ENCODE results near the gene AP1AR.

DNA sequence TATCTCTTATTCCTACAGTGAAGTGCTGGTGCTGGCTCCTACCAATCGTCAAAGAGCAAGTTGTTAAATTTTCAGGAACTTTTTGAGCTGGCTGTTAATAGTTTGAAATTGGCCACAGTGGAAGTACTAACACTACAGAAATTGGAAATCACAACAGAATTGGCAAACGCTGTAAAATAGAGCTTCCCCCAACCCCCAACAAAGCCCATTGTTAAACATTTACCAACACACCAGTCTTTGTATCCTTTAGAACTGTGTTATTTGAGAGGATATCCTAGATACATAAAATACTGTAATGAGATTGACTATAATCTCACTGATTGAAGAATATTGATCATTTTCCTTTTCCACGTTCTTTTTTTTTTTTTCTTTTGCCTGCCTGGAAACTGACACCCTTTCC is 49.0 kb upstream of the AP1AR start:
- TF ChIP-seq, protein P1, sequence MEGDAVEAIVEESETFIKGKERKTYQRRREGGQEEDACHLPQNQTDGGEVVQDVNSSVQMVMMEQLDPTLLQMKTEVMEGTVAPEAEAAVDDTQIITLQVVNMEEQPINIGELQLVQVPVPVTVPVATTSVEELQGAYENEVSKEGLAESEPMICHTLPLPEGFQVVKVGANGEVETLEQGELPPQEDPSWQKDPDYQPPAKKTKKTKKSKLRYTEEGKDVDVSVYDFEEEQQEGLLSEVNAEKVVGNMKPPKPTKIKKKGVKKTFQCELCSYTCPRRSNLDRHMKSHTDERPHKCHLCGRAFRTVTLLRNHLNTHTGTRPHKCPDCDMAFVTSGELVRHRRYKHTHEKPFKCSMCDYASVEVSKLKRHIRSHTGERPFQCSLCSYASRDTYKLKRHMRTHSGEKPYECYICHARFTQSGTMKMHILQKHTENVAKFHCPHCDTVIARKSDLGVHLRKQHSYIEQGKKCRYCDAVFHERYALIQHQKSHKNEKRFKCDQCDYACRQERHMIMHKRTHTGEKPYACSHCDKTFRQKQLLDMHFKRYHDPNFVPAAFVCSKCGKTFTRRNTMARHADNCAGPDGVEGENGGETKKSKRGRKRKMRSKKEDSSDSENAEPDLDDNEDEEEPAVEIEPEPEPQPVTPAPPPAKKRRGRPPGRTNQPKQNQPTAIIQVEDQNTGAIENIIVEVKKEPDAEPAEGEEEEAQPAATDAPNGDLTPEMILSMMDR (IDR thresholded peaks at IDR 0.05) = no peak
- no peak for TF ChIP-seq ZFX (IDR thresholded peaks at IDR 0.05; ENCODE audit: borderline replicate concordance)

All from 22Rv1 (cell line).